ENCODE measurements around the gene FRMD3. TPM values are rescaled to one million over a fixed set of nuclear protein-coding genes. Genes with fewer than 3 reads are reported as not detected.

The FRMD3 gene
- total RNA-seq, 1 experiment from 2014 or later: 14.5 TPM

DNA sequence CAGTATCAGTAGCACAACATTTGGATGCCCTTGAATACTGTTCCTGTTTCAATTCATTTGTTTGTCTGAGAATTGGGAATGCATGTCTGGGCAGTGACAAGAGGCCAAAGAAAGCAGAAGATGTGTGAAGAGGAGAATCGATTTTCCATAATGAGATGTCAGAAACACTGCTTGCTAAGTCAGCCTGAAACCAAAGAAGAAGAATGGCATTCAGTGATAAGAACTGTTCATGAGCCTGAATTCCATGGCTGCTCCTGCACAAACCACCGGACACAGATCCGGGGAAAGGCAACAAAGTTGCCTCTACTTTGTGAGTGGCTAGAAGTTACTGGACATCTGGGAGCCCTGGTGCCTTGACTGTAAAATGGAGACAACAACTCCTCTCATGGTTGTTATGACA, 268.1 kb downstream of the FRMD3 start:
- Histone ChIP-seq H3K27me3 (ENCODE audit: control insufficient read depth, insufficient read depth, low read length) (no peaks in the 10 kb centered on the region), H3K27ac (ENCODE audit: low read length) (no peak overlapping the region), H3K36me3 (ENCODE audit: control insufficient read depth, insufficient read depth, low read length) (no peaks in the 10 kb centered on the region), H3K9me3 (ENCODE audit: control insufficient read depth, insufficient read depth, low read depth, low read length) (no peaks in the 10 kb centered on the region), H3K4me3 (ENCODE audit: low read depth in 2 of 2, low read length in 2 of 2) (no peak overlapping the region), H3K4me1 (ENCODE audit: control insufficient read depth, insufficient read depth, low read length) (peaks cover 9% of the 10 kb centered on the region)
- in situ Hi-C loops (cut with HindIII; ENCODE audit: low pct_unique_long_range_greater_than_20kb, low sequenced_read_pairs): no loop called here
- CTCF ChIA-PET: interaction anchor here (0.6 kb wide), 1 partner anchor 72 kb away, joined by 3 read pairs; no protein-coding TSS in a partner anchor
- intact Hi-C loops (cut with micrococcal nuclease; ENCODE audit: unreplicated experiment): no loop called here
- no peak for ATAC-seq
- TF ChIP-seq POLR2AphosphoS5 (IDR thresholded peaks at IDR 0.05; ENCODE audit: low read depth, low read length) (no peak), TCF7L2 (IDR thresholded peaks at IDR 0.05; ENCODE audit: low read depth, low read length) (no peak)
- BruUV-seq (replicated peaks): no TSS peak
- POLR2A ChIA-PET: no interaction called here
- no peak for DNase-seq (ENCODE audit: low read depth, low spot score)

DNA sequence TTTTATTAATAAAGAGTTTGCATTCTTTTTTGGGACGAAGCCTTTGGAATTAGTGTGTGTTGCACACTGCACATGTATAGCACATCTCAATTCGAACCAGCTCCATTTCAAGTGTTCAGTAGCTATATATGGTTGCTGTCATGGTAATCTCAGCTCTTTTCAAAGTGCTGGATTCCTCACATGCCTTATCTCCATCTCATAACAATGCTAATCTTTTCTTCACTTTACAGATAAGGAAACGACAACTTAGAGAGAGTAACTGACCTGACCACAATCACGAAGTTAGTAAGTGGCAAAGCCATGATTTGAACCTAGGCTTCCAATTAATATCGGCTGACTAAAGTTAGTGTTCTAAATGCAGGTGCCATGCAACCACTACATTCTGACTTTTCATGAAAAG, 270.5 kb downstream of the FRMD3 start:
- intact Hi-C loops (cut with micrococcal nuclease; ENCODE audit: unreplicated experiment): no loop called here
- peaks cover 9% of the 10 kb centered on the region for H3K4me1 ChIP-seq (ENCODE audit: control insufficient read depth, insufficient read depth, low read length)
- CTCF ChIA-PET: no interaction called here
- H3K4me3 ChIP-seq (ENCODE audit: low read depth in 2 of 2, low read length in 2 of 2): no peak overlapping the region
- TF ChIP-seq SIN3A (IDR thresholded peaks at IDR 0.05; ENCODE audit: borderline replicate concordance, insufficient read depth, low read depth, low read length): no peak
- TF ChIP-seq POLR2AphosphoS5 (IDR thresholded peaks at IDR 0.05; ENCODE audit: low read depth, low read length): no peak
- TF ChIP-seq, protein P1, sequence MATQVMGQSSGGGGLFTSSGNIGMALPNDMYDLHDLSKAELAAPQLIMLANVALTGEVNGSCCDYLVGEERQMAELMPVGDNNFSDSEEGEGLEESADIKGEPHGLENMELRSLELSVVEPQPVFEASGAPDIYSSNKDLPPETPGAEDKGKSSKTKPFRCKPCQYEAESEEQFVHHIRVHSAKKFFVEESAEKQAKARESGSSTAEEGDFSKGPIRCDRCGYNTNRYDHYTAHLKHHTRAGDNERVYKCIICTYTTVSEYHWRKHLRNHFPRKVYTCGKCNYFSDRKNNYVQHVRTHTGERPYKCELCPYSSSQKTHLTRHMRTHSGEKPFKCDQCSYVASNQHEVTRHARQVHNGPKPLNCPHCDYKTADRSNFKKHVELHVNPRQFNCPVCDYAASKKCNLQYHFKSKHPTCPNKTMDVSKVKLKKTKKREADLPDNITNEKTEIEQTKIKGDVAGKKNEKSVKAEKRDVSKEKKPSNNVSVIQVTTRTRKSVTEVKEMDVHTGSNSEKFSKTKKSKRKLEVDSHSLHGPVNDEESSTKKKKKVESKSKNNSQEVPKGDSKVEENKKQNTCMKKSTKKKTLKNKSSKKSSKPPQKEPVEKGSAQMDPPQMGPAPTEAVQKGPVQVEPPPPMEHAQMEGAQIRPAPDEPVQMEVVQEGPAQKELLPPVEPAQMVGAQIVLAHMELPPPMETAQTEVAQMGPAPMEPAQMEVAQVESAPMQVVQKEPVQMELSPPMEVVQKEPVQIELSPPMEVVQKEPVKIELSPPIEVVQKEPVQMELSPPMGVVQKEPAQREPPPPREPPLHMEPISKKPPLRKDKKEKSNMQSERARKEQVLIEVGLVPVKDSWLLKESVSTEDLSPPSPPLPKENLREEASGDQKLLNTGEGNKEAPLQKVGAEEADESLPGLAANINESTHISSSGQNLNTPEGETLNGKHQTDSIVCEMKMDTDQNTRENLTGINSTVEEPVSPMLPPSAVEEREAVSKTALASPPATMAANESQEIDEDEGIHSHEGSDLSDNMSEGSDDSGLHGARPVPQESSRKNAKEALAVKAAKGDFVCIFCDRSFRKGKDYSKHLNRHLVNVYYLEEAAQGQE (IDR thresholded peaks at IDR 0.05; ENCODE audit: insufficient read depth in 1 of 2, low read depth in 2 of 2, low read length in 1 of 2): no peak
- no peak for TF ChIP-seq TCF7L2 (IDR thresholded peaks at IDR 0.05; ENCODE audit: low read depth, low read length)
- TF ChIP-seq, protein P2, sequence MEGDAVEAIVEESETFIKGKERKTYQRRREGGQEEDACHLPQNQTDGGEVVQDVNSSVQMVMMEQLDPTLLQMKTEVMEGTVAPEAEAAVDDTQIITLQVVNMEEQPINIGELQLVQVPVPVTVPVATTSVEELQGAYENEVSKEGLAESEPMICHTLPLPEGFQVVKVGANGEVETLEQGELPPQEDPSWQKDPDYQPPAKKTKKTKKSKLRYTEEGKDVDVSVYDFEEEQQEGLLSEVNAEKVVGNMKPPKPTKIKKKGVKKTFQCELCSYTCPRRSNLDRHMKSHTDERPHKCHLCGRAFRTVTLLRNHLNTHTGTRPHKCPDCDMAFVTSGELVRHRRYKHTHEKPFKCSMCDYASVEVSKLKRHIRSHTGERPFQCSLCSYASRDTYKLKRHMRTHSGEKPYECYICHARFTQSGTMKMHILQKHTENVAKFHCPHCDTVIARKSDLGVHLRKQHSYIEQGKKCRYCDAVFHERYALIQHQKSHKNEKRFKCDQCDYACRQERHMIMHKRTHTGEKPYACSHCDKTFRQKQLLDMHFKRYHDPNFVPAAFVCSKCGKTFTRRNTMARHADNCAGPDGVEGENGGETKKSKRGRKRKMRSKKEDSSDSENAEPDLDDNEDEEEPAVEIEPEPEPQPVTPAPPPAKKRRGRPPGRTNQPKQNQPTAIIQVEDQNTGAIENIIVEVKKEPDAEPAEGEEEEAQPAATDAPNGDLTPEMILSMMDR (IDR thresholded peaks at IDR 0.05): no peak
- H3K27ac ChIP-seq (ENCODE audit: low read length): no peak overlapping the region
- no peaks in the 10 kb centered on the region for H3K27me3 ChIP-seq (ENCODE audit: control insufficient read depth, insufficient read depth, low read length)
- ATAC-seq: no peak
- POLR2A ChIA-PET: no interaction called here
- H3K9me3 ChIP-seq (ENCODE audit: control insufficient read depth, insufficient read depth, low read depth, low read length): no peaks in the 10 kb centered on the region
- BruUV-seq (replicated peaks): no TSS peak
- in situ Hi-C loops (cut with HindIII; ENCODE audit: low pct_unique_long_range_greater_than_20kb, low sequenced_read_pairs): no loop called here
- no peak for DNase-seq (ENCODE audit: low read depth, low spot score)
- H3K36me3 ChIP-seq (ENCODE audit: control insufficient read depth, insufficient read depth, low read length): no peaks in the 10 kb centered on the region

DNA sequence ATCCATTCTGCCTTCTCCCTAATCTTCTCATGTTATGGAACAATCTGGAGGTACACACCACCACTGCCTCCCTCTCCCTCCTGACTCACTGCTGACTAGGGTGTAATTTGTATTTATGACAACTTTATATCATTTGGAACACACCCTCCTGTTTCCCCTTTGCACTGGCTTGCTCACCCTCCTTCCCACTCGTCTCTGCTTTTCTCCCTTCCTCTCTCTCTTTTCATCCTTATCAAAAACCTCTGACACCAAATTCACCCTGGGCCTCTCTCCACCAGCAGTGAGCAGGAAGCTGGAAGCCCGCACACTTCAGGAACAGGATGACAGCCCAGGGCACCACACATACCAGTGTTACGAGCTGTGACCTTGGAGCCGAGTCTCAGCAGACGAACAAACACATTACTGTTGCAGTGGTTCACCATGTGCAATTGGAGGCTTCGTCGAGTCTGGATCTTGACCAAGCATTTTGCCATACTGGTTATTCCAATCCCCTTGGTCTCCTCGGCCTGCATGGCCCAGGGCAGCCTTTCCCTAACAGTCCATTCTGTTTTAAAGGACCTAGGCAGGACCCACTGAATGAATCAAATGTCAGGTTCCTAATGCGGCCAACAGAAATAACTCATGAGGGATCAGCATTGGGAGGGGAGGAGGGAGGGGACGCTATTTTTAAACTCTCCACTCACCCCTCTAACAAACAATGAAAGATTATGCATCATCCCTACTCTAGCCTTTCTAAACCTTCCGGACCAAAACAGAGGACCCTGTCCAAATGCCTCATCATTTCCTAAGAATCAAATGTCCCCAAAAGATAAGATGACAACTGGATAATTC, 271.3 kb downstream of the FRMD3 start:
- DNase-seq (ENCODE audit: low read depth, low spot score) (no peak), ATAC-seq (peak; percentile 85)
- intact Hi-C loops (cut with micrococcal nuclease; ENCODE audit: unreplicated experiment) (no loop called here), in situ Hi-C loops (cut with HindIII; ENCODE audit: low pct_unique_long_range_greater_than_20kb, low sequenced_read_pairs) (no loop called here)
- Histone ChIP-seq H3K4me1 (ENCODE audit: control insufficient read depth, insufficient read depth, low read length) (peaks cover 9% of the 10 kb centered on the region), H3K36me3 (ENCODE audit: control insufficient read depth, insufficient read depth, low read length) (no peaks in the 10 kb centered on the region), H3K9me3 (ENCODE audit: control insufficient read depth, insufficient read depth, low read depth, low read length) (no peaks in the 10 kb centered on the region), H3K27me3 (ENCODE audit: control insufficient read depth, insufficient read depth, low read length) (no peaks in the 10 kb centered on the region), H3K27ac (ENCODE audit: low read length) (peak overlapping the region; percentile 29; the same call in 1 of the 2 replicates), H3K4me3 (ENCODE audit: low read depth in 2 of 2, low read length in 2 of 2) (no peak overlapping the region)
- POLR2A ChIA-PET: no interaction called here
- CTCF ChIA-PET: no interaction called here
- no TSS peak for BruUV-seq (replicated peaks)
- TF ChIP-seq TCF7L2 (IDR thresholded peaks at IDR 0.05; ENCODE audit: low read depth, low read length) (no peak), POLR2AphosphoS5 (IDR thresholded peaks at IDR 0.05; ENCODE audit: low read depth, low read length) (no peak), SIN3A (IDR thresholded peaks at IDR 0.05; ENCODE audit: borderline replicate concordance, insufficient read depth, low read depth, low read length) (no peak)
- TF ChIP-seq, protein P2 (IDR thresholded peaks at IDR 0.05): no peak
- TF ChIP-seq, protein P1 (IDR thresholded peaks at IDR 0.05; ENCODE audit: insufficient read depth in 1 of 2, low read depth in 2 of 2, low read length in 1 of 2): no peak

All from Panc1 (cell line).